Left colon (tissue), 2 donors: ENCODE data around the gene TBC1D22A. TPM values are rescaled to one million over a fixed set of nuclear protein-coding genes. Genes with fewer than 3 reads are reported as not detected.
"Not testable (repeated sequence)": the region's sequence is repeated elsewhere in the genome, so short reads cannot be mapped to it uniquely, and the experiment has no call there.

ENCODE experiments used
- ATAC-seq: fragments of 200-7000 bp; cut with Tn5 transposase; one replicate; pipeline ENCODE4 v1.9.1; 2020; ENCODE audit warnings: mild to moderate bottlenecking, moderate library complexity
- DNase-seq, 2 donors: peaks; one replicate each; pipeline ENCODE4 v3.0.0-alpha.2; 2020
- intact Hi-C, 2 donors: fragments of 100-400 bp; cut with DNase I in 1 of 2; cut with micrococcal nuclease in 1 of 2; formaldehyde crosslinking; loops; one replicate each; pipeline versions ENCODE4 v1.11.2 to v1.14.0; 2022; cut with DNase I, micrococcal nuclease
- total RNA-seq, 2 donors: library from RNA; stranded (reverse); fragmentation: NEBNext Ultra II Directional; extraction: Animal tissue kit (Norgen Biotek cat#: 25700); gene quantifications; one replicate each; pipeline ENCODE4 v1.2.1, GENCODE V29; 2021
- donor health status: DM: no; HTN: no; CAD: no.
- donor health status: DM: yes; HTN: yes; CAD: no.

Gene TBC1D22A
- total RNA-seq, 2 donors from 2014 or later = 40.7 to 45.2 TPM

DNA sequence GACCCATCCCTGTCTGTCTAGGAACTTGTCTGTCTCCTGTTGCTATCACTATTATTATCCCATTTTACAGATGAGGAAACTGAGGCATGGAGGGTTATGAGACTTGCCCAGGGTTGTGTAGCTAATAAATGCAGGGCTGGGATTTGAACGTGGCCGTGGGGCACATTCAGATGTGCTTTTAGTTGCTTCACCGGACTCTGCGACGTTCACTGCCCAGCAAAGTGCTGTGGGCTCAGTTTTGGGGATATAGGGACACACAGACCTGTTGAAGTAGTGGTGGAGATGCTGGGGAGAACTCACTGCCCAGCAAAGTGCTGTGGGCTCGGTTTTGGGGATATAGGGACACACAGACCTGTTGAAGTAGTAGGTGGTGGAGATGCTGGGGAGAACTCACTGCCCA is 405.5 kb downstream of the TBC1D22A start:
- ATAC-seq, intact Hi-C loops: not testable (repeated sequence)
- peak in 1 of 2 donors; percentile 0 for DNase-seq

DNA sequence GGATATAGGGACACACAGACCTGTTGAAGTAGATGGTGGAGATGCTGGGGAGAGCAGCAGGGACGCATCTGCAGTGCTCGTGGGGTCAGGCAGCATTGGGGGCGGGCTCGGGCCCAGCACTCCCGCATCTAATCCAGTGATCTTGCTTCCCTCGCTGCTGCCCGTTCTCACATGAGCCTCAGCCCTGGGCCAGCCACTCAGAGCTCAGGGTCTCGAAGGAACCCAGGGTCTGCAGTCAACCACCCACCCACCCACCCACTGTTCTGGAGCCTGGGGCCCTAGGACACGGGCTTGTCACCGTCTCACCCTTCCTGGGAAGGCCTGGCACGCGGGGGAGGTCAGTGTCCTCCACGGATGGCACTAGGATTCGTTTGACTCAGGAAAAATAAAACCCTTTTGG is 406.0 kb downstream of the TBC1D22A start:
- ATAC-seq (no peak), DNase-seq (peak; percentile 0 to 9)
- intact Hi-C loops = no loop called here

DNA sequence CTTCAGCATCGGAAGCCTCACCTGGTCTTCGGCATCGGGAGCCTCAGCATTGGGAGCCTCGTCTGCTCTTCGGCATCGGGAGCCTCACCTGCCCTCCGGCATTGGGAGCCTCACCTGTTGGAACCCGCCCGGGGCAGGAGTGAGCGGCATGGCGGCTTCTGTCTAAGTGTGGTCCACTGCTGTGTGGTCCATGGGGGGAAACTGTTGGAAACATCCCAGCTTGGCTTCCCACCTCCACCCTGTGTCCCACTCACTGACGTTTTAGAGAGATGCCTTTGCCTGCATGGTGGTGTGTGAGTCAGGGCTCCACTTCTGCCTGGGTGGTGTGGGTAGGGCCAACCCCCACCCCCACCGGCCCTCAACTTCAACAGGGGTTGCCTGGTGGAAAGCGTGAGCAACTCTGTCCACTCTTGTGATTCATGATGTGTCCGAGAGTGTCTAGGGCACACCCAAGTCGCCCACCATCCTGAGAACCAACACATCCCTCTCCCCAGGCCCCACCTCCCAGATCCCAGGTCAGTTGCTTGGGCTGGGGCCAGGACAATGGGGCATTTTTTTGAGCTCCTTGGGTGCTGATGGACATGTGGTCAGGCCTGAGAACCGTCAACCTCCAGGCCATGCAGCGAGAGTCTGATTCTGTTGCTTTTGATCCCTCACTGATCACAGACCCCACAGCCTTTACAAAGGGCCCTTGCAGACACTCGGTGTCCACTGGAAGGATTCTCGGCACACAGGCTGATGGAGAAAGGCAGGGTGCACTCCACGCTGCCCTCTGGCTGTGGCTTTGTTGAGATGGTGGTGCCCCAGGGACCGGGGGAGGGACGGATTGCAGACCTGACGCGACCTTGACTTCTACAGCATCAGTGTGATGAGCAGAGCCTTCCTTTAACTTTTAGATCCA is 406.7 kb downstream of the TBC1D22A start:
- peak; percentile 8 to 18 for DNase-seq
- intact Hi-C loops = no loop called here
- ATAC-seq = peak; percentile 20

DNA sequence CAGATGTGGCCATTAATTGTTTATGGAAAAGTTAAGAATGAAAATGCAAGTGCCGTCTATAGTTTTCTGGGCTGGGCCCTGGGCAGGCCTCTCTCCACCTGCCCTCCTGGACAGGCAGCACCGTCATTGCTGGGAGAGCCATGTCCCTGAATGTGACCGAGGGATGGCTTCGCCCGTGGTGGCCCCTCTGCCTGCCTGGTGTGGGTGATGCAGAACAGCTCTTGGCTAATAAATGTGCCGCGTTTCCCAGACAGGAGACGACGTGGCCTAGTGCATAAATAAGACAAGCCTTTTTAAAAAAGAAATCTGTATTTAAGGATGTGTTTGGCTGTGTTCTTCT is 407.3 kb downstream of the TBC1D22A start:
- DNase-seq (peak in 1 of 2 donors; percentile 10), ATAC-seq (no peak)
- intact Hi-C loops = no loop called here

DNA sequence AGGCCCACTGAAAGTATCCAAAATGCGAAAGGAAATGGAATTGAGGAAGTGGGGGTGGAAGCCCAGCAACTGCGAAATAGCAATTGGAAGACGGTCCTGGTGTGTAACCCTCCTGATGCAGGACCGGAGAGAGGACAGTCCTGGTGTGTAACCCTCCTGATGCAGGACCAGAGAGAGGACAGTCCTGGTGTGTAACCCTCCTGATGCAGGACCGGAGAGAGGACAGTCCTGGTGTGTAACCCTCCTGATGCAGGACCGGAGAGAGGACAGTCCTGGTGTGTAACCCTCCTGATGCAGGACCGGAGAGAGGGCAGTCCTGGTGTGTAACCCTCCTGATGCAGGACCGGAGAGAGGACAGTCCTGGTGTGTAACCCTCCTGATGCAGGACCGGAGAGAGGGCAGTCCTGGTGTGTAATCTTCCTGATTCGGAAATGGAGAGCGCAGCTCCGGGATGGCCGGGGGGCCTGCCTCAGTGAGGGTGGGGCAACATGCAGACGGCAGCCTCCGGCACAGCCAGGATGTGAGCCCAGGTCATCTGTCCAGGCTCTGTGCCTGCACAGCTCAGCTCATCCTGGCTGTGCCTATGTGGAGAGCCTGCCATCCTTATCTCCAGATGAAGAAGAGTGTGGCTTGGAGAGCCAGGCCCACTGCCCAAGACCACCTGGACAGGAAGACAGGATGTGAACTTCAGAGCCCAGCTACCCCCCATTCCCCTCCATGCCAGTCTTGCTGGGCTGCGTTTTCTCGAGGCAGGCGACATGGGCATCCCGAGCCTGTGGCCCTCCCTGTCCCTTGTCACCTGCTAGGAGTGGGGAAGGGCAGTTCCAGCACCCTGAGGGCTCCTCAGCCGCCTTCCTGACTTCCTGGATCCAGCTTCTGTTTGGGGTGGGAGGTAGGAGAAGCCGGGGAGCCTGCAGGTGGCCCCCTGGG is 408.3 kb downstream of the TBC1D22A start:
- ATAC-seq, intact Hi-C loops: not testable (repeated sequence)
- DNase-seq = peak; percentile 1 to 8

DNA sequence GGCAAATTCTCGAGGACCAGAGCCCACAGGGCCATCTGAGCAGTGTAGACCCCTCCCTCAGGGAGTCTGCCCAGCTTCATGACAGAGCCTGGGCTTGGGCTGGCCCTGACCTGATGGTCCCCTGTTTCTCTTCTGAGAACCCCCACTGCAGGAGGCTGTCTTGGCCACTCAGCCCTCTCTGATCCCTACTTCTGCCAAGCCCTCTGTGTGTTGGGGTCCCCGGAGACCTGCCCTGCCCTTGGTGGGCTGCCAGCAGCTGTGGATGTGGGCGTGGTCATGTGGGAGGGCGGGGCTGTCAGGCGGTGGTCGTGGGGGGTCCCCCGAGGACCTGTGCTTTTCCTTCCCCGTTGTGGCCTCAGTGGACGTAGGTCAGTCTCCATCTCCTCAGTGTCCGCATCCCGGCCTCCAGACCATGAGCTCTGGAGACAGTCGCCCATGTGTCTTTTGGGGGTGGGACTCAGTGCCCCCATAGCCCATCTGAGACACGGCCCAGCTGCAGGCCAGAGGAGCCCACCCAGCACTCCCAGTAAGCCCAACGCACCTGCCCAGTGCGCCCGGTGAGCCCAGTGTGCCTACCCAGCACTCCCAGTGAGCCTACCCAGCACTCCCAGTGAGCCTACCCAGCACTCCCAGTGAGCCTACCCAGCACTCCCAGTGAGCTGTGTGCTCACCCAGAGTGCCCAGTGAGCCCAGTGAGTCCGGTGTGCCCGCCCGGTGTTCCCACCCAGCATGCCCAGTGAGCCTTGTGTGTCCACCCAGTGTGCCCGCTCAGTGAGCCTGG is 409.2 kb downstream of the TBC1D22A start:
- no peak for ATAC-seq
- intact Hi-C loops = no loop called here
- peak; percentile 2 to 21 for DNase-seq

DNA sequence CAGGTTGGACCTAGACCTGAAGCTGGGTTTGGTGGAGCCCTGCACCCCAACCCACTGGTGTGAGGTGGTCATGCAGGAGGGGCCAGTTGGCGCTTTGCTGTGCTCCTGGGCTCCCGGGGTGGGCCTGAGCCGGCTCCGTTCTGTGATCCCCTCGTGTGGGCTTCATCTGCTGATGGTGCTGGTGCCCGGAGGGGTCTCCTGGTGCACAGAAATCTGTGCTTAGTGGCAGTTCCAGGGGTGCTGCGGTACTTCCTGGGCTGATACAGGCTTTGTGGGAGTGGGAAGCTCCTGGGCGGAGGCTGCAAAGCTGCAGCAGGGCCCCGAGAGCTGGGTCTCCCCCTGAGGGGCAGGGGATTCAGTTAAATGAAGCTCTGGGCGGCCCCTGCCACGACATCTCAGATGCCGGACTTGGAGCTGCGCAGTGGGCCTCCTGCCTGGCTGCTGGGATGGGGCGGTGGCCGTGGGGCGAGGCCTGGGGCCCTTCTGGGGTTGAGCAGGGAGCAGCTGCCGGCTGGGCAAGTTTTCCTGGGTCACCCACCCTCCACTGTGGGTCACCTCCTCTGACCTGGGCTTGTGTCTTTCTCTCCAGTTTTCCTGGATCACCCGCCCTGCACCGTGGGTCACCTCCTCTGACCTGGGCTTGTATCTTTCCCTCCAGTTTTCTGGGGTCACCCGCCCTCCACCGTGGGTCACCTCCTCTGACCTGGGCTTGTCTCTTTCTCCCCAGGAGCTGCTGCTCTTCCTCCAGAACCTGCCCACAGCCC is 410.5 kb downstream of the TBC1D22A start:
- intact Hi-C loops = no loop called here
- ATAC-seq = no peak
- peak; percentile 3 to 21 for DNase-seq

DNA sequence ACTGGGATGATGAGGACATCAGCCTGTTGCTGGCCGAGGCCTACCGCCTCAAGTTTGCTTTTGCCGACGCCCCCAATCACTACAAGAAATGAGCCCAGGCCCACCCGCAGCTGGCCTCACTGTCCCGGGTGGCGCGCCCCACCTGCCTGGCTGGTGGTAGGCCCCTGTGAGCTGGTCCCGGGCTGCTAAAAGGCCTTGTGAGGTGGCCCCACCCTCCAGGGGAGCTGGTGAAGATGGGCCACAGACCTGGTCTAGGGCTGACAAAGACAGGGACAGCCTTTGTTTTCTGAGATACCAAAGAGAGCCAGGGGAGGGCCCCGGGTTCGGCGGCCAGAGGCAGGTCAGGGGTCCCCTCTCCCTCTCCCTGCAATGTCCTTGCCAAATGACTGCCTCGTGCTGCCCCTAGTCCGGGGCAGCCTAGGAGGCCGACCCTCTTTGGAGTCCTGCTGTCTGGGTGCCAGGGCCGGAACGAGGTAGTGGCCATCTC is 411.1 kb downstream of the TBC1D22A start:
- intact Hi-C loops = no loop called here

DNA sequence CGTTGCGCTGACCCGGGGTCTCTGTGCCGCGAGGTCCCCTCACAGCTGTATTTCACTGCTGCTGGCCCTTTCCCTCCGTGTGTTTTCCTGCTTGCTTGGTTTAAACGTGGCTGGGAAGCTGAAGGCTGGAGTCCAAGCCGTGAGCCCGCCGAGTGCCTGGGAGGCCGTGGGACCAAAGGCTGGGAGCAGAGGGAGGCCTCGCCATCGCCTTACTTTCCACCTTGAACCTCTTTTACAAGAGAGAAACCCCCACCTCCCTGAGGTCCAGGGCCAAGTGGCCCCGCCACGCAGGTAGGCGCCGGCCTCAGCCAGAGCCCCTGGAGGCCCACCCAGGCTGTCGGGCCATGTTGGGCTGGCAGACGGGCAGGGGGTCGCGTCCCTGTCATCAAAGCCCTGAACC is 411.6 kb downstream of the TBC1D22A start:
- DNase-seq = peak in 1 of 2 donors; percentile 2
- no peak for ATAC-seq
- intact Hi-C loops = no loop called here

More for the DNA sequence above, 411.1 kb downstream of the TBC1D22A start:
- DNase-seq (peak in 1 of 2 donors; percentile 4), ATAC-seq (no peak)

DNA sequence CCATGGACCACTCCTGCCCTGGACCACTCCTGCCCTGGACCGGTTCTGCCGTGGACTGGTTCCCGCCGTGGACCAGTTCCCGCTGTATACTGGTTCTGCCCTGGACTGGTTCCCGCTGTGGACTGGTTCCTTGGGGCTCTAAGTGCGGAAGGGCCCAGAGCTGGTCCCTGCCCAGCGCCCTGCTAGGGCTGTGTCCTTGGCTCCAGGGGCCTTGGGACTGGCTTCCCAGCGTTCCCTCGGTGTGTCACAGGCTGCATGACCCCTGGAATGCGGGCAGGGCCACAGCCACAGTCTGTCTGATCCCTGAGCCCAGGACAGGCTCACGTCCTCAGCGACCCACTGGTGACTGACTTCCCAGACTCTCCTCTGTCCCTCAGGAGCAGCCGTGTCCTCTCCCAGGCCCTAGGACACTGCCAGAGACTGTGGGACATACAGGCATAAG is 412.2 kb downstream of the TBC1D22A start:
- DNase-seq (peak; percentile 2 to 18), ATAC-seq (no peak)
- intact Hi-C loops = no loop called here

DNA sequence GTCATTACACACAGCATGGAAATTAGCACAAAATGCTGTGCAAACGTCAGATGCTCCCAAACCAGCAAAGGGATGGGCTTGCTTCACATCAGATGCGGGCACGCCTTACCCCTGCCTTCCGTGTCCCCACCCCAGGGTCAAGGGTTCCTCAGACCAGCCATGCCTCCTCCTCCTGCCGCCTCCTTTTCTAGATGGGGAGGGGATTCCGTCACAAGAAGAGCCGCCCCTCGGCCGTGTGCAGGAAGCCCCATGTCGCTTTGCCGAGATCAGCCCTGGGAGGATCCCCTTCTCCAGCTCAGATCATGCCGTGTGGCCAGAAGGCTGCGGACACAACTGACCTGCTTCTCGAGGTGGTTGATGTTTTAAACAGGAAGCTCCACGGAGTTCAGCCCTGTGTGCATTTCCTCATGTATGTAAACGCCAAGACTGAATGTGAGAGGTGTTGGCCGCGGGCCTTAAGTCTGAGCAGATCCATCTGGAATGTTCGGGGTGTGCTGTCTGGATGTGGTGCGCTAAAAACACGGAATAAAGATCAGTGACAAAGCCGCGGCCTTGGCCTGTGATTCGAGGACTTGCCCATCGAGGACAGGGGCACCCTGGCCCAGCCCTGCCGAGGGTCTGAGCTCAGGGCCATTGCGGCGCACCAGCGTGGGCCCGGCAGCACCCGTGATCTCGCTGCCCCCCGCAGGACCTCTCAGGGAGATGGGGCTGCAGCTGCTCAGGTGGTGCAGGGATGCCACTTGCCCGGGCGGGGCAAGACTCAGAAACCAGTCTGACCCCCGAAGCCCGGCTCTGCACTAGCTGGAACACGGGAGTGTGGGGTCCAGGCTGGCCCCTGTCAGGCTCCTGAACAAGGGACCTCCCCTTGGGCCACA is 412.9 kb downstream of the TBC1D22A start:
- peak; percentile 9 to 24 for DNase-seq
- ATAC-seq = peak; percentile 2

DNA sequence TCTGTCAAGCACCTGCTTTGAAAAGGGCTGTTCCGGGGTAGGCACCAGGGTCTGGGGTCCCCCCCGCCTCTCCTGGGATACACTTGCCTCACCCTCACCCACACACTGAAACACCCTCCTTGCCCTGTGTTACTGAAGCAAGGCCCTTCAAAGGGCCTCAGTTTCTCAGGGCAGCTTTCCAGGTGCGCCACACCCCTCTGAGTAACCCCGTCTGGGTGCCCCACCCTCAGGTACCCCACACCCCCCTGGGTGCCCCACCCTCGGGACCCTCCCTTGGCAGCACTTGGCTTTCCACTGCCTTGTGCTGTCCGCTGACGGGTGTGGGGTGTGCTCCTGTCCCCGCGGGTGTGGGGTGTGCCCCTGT is 413.6 kb downstream of the TBC1D22A start:
- DNase-seq = peak; percentile 4 to 22
- ATAC-seq = peak; percentile 18
- intact Hi-C loops = no loop called here

More for the DNA sequence above, 412.9 kb downstream of the TBC1D22A start:
- intact Hi-C loops = no loop called here

DNA sequence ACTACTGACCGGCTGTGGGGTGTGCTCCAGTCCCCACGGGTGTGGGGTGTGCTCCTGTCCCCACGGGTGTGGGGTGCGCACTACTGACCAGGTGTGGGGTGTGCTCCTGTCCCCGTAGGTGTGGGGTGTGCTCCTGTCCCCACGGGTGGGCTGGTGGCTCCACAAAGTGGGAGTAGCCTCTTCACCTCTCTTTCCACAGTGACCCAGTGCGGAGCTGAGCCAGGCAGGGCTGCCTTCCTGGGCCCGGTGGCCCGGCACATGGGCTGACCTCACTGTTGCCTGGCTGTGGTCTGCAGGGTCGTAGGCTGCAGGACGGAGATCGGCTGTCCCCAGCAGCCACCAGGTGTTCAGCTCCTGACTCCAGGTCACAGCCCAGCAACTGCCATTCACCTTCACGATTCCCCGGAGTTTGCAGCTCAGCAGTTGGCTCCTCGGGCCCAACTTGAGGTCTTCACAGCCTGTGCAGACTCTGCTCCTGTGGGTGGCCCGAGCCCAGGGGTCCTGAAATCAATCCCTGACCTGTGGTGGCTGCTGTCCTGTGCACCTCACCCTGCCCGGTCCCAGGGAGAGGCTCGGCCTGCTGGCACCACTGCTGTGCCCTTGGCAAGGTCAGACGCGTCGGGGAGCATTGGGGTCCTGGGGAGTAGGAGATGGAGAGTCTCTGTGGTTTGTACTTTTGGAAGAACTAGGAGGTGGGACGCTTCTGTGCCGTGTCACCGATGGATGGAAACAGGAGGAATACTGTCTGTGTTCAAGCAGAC is 414.3 kb downstream of the TBC1D22A start:
- ATAC-seq = peak; percentile 3
- DNase-seq = peak; percentile 1 to 14

DNA sequence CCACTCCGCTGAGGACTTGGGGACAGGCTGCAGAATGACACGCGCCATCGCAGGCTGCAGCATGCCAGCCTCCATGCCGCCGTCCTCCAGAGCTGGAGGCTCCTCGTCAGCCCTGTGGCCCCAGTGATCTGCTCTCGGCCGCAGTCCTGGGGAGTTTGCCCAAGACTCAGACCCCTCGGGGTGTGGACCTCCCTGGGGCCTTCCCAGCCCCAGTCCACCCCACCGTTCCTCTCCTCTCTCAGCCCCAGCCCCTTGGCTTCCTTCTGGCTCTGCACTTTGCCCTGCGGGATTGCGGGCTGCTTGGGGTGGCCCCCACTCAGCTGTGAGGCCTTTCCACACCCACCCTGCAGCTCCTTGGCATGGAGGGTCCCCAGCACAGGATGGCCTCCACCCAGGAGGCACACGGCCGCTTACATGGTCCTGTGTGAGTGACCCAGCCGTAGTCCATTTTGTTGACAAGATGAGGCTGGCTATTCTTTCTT is 414.9 kb downstream of the TBC1D22A start:
- DNase-seq = peak; percentile 4 to 18
- intact Hi-C loops = no loop called here
- peak; percentile 3 for ATAC-seq

More for the DNA sequence above, 414.3 kb downstream of the TBC1D22A start:
- intact Hi-C loops = no loop called here

DNA sequence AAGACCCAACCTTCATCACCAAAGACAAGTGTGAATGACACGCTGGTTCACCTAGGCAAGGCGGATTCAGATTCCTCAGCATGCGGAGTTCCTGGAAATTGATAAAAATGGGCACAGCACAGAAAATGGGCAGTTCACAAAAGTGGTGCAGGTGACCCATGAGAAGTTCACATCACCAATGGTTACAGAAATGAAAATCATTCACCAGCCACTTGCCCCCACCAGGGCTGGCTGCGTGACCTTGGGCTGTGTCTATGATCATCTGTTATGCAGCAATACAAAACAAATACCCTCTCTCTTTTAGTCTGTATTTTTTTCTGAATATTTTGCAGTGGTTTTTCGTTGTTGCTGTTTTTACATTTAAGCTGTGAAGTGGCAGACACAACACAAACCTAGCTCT is 415.9 kb downstream of the TBC1D22A start:
- peak in 1 of 2 donors; percentile 2 for DNase-seq
- intact Hi-C loops = no loop called here
- ATAC-seq = no peak

DNA sequence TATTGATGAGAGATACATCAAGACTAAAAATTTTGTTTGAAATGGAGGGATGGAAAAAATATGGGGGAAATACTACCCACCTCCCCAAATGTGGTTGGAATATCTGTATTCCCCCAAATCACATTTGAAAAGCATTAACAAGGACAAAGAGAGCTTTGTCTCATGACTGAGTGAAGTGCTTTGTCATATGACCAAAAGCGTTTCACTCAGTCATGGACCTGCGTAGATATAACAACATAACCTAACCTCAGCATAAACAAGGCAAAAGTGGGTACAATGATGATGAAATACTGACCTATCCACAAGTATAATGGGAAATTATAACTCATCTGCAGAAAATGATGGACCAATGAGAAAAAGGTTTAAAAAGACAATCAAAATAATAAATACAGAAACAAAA is 418.3 kb downstream of the TBC1D22A start:
- ATAC-seq (no peak), DNase-seq (no peak)
- intact Hi-C loops = no loop called here
